Stimulated activated CD8-positive, alpha-beta memory T cell treated with anti-CD3 and anti-CD28 coated beads, Interleukin-7, amount 100 ng/mL, for 24 hours (primary cell): ENCODE data around the gene MYOF.
"Not testable (repeated sequence)": the region's sequence is repeated elsewhere in the genome, so short reads cannot be mapped to it uniquely, and the experiment has no call there.

Experiments used
- DNase-seq: peaks from one replicate; pipeline ENCODE4 v3.0.0-alpha.2; 2020; ENCODE audit warnings: low read depth

The MYOF gene

DNA sequence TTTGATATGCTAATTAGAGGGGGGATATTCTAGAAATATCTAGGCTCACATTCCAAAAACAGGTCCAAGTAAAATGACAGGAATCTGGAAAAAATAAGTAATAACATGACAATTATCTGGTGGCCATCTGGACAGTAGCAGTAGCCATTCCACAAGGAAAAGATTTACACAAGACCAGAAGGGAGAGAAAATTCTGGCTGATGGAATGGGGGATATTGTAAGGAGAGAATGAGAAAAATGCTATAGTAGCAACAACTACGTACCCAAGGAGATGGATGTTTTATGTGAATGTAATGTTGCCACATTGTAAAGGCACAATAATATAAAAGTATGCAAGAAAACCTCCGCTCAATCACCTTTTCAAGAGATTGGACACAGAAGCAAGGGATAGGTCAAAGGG lies 5.4 kb downstream of the MYOF start:
- DNase-seq: no peak

DNA sequence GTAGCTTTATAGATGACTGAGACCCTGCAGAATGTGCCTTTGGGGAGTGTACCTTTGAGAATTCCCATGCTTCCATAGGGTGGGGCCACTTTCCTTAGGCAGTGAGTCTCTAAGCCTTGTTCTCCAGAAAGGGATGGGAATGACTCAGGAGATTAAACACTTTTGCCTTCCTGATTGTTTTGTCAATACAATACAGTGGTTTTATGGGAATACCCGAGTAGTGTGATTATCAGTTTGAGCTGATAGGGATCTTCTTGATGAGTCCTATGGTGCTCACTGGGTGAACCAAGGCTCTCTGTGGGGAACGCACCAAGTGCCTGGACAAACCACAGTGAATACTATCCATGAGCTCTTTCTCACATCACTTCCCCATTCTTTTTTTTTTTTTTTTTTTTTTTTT lies 6.3 kb downstream of the MYOF start:
- no peak for DNase-seq

DNA sequence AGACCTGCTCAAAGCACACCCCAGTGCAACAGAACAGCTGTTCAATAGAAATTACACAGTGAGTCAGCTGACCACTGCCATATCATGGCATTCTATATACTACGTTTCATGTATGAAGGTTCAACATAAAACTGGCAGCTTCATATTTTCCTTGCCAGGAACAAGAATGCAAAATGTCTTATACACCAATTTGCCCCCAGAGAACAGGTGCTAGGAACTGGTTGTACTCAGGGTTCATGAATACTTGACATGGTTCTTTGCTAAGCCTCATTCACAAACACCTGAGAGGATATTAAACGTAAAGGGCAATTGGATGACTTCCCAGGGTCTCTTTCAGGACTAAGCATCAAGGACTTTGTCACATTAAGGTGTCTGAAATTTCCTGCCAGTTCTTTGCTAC lies 6.9 kb downstream of the MYOF start:
- DNase-seq: no peak

DNA sequence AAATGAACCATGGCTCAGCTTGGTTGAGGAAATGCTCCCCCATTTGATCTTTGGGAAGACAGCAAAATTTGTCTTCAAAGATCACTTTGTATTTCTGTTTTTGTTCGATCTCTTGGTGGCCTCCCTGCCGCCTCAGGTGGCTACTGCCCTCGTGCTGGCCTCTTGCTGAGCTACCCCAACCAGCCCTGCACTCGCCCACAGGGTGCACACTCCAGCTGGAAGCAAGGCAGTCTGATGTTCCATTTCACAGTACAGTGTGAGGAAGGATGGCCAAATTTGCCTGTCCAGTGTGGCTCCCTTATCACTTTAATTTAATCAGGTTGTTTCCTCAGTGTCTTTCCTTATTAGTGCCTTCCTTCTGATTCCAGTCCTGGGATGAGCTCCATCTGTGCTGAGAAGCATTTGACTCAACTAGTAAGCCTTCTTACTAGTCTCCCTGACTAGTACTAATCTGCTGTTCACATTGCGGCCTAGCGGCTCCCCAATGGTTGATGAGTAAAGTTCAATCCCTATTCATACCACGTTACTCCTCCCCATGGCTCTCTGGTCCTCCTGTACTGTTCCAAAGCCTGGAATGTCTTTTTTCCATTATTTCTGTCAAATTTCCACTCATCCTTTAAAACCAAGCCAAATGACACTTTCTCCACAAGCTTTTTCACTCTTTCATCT lies 8.2 kb downstream of the MYOF start:
- DNase-seq: no peak

DNA sequence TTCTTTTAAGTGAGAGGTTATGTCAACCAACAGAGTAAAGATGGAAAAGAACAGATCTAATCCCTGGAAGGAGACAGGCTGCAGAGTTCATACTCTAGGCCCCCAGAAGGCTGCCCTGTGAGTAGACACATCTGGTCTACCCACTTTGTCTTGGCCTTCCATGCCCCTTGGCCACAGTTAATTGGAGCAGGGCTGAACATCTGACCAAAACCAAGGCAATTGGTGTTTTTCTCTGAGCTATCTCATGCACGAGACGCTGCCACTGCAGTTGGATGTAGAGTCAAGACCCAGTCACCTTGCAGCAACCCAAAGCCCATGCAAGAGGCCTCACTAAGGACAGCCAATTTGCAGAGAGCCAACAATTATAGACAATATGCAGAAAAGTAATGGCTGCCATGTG lies 9.0 kb downstream of the MYOF start:
- DNase-seq: no peak

DNA sequence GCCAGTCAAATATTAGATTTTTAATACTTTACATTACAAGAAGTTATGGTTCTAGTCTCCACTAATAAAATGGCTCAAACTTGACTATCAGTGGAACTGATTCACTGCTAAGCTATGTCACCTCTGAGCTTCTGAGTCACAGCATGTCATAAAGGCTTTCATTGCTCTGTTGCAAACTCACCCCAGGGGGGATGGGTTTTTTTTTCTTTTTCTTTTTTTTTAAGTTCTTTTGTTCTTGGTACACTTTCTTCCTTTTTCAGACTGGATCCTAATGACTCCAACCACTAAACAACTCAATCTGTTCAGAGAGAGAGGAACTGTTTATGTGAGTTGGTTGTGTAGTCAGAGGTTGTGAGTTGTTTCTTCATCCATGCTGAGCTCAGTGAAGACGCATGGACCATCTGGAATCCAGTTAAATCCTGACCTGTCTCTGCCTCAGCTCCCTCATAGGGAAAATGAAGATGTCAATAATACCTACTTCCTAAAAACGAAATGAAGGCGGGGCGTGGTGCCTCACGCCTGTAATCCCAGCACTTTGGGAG lies 11.0 kb downstream of the MYOF start:
- DNase-seq: no peak

DNA sequence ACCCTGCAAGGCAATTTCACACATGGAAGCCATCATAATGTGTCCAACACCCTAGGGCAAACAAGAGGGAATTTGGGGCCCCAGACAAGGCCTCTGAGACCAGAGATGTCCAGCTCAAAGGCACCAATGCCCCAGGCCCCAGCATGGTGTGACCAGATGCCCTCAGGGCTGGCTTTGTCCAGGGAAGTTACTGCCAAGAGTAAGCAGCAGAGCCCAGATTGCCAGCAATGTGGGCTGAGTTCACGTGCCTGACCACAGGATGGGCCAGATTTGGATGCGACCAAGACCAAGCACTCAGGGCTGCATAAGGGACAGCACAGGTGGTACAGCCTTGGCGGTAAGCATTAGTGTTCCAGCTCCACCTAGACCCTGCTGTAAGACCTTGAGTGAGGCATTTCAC lies 12.7 kb downstream of the MYOF start:
- DNase-seq: no peak

DNA sequence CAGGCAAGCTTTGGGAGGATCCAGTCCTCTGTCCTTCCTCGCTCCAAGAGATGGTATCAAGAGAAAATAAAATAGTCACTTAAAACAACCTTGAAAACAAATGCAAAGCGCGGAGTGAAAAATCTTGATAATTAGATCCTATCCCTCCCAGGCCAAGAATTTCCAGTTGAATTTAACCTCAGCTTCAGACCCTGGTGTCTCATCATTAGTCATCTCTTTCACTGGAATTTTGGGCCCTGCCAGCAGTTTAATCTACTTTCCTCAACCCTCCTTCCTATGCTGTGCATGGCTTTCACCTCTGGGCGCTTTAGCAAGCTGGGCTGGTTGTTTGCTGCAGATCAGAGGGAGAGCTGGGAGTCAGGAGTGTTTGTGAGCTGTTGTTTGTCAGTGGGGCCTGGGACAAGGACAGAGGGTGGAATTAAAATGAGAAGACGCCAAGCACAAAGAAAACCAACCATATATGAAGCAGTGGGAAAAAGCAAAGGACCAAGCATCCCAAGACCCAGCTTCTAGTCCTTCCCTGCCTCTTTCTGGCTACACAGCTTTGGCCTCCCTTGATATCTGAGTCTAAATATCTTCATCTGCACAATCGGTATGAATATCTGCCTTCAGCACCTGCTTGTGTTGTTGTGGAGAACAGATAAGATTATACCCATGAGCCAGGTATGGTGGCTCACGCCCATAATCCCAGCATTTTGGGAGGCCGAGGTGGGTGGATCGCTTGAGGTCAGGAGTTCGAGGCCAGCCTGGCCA lies 13.5 kb downstream of the MYOF start:
- no peak for DNase-seq

DNA sequence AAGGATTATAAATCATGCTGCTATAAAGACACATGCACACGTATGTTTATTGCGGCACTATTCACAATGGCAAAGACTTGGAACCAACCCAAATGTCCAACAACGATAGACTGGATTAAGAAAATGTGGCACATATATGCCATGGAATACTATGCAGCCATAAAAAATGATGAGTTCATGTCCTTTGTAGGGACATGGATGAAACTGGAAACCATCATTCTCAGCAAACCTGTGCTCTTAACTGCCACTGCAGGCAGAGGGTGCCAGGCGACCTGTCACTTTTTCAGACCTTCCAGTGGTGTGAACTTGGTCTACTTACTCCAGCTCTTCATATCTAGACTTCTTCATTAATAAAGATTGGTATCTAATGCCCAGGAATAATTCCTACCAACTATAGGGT lies 14.5 kb downstream of the MYOF start:
- not testable (repeated sequence) for DNase-seq

DNA sequence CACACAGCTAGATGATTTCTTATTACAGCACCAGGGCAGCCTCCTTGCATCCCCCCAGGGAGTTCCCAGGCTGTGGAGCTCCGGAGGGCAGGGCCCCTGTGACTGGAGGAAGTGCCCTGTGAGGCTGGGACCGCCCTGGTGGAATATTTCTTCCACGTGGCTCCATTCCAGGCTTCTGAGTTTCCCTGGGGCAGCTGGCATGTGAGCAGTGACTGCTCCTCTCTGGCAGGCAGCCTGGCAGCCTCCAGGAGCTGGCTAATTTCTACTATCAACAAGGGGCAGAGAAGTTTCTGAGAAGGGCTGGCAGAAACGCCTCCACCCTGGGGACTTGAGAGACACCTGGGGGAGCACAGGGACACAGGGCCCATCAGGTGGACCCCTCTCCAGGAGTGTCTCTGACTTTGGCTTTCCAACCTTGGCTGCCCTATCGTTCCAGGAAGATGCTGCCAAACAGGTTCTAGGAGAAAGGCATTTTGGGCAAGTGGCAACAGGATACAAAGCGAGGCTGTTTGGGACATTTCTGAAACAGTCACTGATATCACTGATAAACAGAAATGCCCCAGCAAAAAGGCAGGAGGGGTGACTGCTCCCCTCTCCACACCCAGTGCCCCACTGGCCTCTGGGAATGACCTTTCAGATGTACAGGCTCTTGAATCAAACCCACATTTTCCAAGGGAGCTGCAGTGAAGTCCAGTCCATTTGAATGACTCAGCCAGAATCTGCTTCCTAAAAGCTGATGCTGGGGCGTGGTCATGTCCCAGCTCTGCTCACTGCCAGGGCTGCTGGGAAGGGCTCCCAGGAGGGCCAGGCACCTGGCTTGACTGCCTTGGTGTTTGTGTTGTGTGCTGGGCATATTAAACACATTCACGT lies 16.1 kb downstream of the MYOF start:
- DNase-seq: no peak

DNA sequence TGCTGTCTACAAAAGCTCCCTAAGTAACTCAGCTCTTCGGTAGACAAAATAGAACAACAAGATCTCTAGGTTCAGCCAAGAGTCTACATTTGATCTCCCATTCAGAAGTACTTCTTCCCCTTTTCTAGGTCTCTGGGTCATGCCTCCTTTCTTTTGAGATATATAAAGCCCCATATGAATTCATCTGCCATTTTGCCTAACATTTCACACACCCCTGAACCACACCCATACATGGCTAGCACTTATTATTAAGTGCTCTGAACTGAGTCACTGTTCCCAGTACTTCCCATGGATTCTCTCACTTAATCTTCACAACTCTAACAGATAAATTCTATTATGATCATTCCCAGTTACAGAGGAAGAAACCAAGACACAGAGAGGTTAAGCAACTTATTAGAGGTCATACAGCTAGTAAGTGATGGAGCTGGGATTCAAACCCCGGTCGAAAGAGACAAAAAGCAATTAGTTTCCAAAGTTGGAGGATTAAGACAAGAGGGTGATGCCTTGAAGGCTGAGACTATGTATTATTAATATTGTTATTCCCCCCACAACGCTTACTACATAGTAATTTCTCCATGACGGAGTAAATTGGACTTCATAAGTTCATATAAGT lies 17.3 kb downstream of the MYOF start:
- DNase-seq: no peak

DNA sequence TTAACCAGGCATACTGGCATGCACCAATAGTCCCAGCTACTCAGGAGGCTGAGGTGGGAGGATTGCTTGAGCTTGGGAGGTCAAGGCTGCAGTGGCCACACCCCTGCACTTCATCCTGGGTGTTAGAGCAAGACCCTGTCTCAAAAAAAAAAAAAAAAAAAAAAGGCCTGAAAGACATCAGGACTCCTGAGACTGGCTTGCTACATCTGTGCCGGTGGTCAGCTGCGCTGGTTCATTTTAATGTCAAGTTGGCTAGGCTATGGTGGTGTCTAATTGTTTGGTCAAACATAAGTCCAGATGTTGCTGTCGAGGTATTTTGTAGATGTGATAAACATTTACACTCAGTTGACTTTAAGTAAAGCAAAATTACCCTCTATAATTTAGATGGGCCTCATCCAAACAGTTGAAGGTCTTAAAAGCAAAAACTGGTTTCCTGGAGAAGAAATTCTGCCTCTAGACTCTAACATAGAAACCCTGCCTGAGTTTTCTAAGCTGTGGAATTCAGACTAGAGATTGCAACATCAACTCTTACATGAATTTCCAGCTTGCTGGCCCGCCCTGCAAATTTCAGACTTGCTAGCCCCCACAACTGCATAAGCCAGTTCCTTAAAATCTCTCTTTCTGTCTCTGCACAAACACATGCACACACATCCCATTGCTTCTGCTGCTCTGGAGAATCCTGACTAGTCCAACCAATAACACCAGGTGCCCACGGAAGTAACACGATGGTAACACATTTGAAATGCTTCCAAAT lies 18.2 kb downstream of the MYOF start:
- DNase-seq: no peak

DNA sequence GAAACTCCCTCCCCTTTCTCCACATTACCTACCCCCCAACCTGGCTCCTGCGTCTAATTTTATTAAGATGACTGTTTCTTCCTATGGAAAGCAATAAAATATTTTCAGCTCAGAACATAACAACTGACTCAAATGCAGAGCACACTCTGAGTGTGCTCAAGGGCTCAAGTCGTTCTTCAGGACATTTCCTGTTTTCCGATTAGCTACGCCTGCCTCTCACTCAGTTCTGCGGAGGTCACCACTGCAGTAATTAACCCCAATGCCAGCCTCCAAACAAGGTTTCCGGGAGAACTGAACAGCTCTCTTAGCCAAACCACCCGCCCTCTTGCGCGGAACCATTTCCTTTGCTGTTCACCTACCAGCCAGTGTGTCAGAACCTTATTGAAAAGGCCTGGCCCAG lies 19.3 kb downstream of the MYOF start:
- no peak for DNase-seq

DNA sequence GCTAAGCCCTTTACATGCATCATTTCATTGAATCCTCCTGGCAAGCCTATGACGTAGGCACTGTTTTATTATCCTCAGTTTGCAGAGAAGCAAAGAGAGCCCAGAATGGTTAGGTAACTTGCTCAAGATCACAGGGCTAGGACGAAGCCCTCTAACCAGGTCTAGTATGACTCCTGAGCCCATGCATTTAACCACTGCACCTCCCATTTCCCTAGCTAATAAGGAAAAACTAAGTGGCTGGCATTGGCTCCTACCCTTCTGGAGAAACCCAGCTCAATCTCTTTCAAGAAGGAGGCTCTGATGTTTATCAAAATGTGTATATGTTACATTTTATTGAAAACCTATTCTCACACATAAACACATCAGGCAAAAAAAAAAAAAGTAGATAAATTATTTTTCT lies 19.8 kb downstream of the MYOF start:
- no peak for DNase-seq

DNA sequence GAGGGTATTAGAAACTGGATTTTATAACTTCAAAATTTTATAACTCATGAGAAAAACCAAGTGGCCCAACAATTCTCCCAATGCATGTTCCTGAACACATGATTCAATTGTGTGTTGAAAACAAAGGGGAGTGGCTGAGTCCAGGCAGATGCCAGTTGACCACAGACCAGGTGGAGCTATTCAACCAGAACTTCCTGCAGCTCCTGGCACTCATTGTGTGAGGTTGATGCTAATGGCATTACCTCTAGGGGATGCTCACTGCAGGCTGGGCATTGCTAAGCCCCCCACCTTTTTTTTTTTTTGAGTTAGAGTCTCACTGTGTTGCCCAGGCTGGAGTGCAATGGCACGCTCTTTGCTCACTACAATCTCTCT lies 20.3 kb downstream of the MYOF start:
- no peak for DNase-seq

DNA sequence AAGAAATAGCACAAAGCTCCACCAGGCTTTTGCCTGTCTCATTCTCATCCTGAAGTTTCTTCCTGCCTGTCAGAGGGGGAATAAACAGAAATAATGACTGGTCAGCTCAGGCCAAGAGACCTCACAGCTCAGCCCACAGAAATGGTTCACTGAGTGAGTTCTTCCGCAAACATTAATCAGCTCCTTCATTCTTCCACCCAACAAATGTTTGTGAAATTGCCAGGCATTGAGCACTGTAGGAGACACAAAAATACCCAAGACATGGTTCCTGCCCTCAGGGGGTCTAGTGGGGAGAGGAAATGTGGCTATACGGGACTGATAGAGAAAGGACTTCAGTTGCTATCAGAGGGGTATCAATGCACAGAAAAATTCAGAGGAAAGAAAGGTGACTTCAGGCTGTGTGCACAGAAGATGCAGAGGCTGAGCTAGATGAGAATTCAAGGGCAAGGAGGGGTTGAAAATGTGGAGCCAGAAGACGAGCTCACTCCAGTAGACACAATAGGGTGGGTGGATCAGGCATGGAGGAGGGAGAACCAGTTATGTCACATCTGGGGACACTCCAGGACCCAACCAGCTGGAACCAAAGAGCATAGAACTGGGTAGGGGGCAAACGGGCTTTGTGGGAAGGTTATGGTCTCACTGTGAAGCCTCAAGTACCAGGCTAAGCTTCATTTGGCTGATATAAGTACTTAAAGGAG lies 20.9 kb downstream of the MYOF start:
- no peak for DNase-seq

DNA sequence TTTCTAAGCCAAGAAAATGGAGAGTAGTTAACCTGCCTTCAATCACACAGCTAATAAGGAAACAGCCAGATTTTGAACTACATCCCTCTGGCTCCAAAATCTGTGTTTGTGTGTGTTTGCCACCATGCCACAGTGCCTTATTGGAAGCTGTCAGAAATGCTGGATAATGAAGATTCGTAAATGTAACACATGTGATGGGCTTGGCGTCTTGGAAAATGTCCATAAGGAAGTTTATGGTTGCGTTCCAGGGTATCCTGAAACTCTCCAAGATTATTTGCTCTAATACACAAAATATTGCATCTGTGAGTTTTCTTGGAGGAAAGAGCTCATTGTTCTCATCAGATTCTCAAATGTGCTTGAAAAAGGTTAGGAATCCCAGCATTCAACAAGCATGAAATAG lies 22.7 kb downstream of the MYOF start:
- DNase-seq: no peak

DNA sequence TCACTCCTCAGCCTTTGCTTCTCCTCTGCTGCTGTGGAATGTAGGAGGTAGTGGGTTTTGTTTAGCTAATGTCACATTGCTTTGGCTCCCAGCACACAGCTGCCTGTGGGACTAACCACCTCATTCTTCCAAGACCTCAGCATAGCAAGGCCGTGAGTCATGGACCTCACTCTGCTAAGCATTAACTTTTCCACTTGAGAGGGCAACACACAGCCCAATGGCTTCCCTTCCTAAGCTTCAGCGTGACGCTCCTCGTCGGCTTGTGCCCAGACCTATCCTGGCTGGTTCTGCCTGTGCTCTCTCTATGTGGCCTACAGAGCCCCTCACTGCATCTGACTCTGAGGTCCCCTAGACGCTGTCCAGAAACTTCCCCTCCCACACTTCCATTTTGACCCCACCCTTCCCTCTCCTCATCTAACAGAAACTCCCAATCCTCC lies 23.3 kb downstream of the MYOF start:
- no peak for DNase-seq

DNA sequence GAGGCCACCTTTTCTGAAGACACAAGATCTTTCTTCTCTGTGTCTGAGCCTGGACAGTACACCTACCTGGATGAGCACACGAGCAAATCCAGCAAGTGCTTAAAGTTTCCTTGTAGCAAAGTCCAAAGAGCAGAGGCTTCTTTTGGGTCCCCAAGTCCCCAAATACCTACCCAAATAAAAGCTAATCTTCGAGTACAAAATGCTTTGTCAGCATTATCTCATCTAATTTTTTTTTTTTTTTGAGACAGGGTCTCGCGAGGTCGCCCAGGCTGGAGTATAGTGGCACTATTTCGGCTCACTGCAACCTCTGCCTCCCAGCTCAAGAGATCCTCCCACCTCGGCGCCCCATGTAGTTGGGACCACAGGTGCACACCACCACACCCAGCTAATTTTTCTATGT lies 24.6 kb downstream of the MYOF start:
- DNase-seq: no peak

DNA sequence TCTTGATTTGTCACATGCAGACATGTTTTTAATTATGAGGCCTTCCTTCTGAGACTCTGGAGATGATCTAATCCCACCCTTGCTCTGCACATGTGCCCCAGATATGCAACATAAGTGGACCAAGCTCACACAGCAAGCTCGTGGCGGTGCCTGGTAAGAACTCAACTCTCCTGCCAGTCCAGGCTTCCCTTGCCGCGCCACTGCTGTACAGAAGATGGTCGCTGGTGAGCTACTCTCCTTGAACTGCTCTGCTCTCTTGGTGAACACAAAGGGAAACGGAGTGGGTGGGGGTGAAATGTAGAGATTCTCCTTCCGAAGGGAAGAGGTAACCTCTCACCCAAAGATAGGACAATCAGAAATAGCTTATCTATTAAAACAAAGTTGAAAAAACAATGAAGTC lies 25.7 kb downstream of the MYOF start:
- DNase-seq: no peak

DNA sequence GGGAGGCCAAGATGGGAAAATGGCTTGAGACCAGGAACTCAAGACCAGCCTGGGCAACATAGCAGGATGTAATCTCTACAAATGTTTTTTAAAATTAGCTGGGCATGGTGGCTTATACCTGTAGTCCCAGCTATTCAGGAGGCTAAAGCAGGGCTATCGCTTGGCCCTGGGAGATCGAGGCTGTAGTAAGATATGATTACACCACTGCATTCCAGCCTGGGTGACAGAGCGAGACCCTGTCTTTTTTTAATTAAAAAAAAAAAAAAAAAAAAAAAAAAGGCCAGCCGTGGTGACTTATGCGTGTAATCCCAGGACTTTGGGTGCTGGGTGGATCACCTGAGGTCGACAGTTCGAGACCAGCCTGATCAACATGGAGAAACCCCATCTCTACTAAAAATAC lies 27.4 kb downstream of the MYOF start:
- DNase-seq: no peak
